Measurements from ENCODE around the gene FHOD3. TPM values are rescaled to one million over a fixed set of nuclear protein-coding genes. Genes with fewer than 3 reads are reported as not detected.

FHOD3 gene
- total RNA-seq, 1 donor from 2014 or later = 5.9 TPM

GRCh38 chr18:36436387-36436786 is 138.9 kb downstream of the FHOD3 start:
- no peak overlapping the region for H3K4me3 Mint-ChIP-seq (ENCODE audit: unreplicated experiment)
- H3K27ac Mint-ChIP-seq (ENCODE audit: unreplicated experiment) = no peak overlapping the region
- Histone ChIP-seq H3K27me3 (ENCODE audit: insufficient read depth, low read length) (no peaks in the 10 kb centered on the region), H3K9me3 (ENCODE audit: insufficient read depth, low read depth, low read length) (no peaks in the 10 kb centered on the region), H3K4me2 (ENCODE audit: low read length) (no peak overlapping the region), H2AFZ (ENCODE audit: low read depth, low read length) (no peak overlapping the region), H3K27ac (ENCODE audit: low read depth, low read length) (no peak overlapping the region), H3K36me3 (ENCODE audit: insufficient read depth, low read length) (no peaks in the 10 kb centered on the region), H3K9ac (ENCODE audit: low read length) (no peak overlapping the region), H3K79me2 (ENCODE audit: insufficient read depth, low read length) (peaks cover 4% of the 10 kb centered on the region), H3K4me1 (ENCODE audit: insufficient read depth, low read length) (peaks cover 18% of the 10 kb centered on the region), H4K20me1 (ENCODE audit: insufficient read depth, low read length) (no peaks in the 10 kb centered on the region), H3K4me3 (ENCODE audit: insufficient read depth, low read depth, low read length) (no peak overlapping the region)
- H3K27me3 Mint-ChIP-seq (ENCODE audit: low read depth, unreplicated experiment) = no peaks in the 10 kb centered on the region
- TF ChIP-seq EZH2 (IDR thresholded peaks at IDR 0.05; ENCODE audit: insufficient read depth, low read length) (no peak), CTCF (IDR thresholded peaks at IDR 0.05; ENCODE audit: insufficient read depth, low read depth, low read length) (no peak)
- no peaks in the 10 kb centered on the region for H3K9me3 Mint-ChIP-seq (ENCODE audit: unreplicated experiment)
- no peak for FAIRE-seq
- H3K36me3 Mint-ChIP-seq (ENCODE audit: low read depth, unreplicated experiment) = no peaks in the 10 kb centered on the region
- DNase-seq (ENCODE audit: low read depth) = no peak
- H3K4me1 Mint-ChIP-seq (ENCODE audit: low read depth, unreplicated experiment) = peaks cover 20% of the 10 kb centered on the region

- H3K9me3 ChIP-seq (ENCODE audit: insufficient read depth, low read depth, low read length) = no peaks in the 10 kb centered on the region
- H3K4me3 ChIP-seq (ENCODE audit: insufficient read depth, low read depth, low read length) = no peak overlapping the region
- Mint-ChIP-seq H3K4me1 (ENCODE audit: low read depth, unreplicated experiment) (peaks cover 35% of the 10 kb centered on the region), H3K27me3 (ENCODE audit: low read depth, unreplicated experiment) (no peaks in the 10 kb centered on the region), H3K9me3 (ENCODE audit: unreplicated experiment) (no peaks in the 10 kb centered on the region), H3K36me3 (ENCODE audit: low read depth, unreplicated experiment) (no peaks in the 10 kb centered on the region), H3K27ac (ENCODE audit: unreplicated experiment) (peak overlapping the region; percentile 83), H3K4me3 (ENCODE audit: unreplicated experiment) (no peak overlapping the region)
- no peaks in the 10 kb centered on the region for H3K36me3 ChIP-seq (ENCODE audit: insufficient read depth, low read length)
- H3K4me2 ChIP-seq (ENCODE audit: low read length) = peak overlapping the region; percentile 57
- no peak overlapping the region for H3K27ac ChIP-seq (ENCODE audit: low read depth, low read length)
- DNase-seq (ENCODE audit: low read depth) (peak; percentile 81), FAIRE-seq (peak; percentile 50)
- no peaks in the 10 kb centered on the region for H3K79me2 ChIP-seq (ENCODE audit: insufficient read depth, low read length)
- no peak overlapping the region for H3K9ac ChIP-seq (ENCODE audit: low read length)
- TF ChIP-seq CTCF (IDR thresholded peaks at IDR 0.05; ENCODE audit: insufficient read depth, low read depth, low read length) (no peak), EZH2 (IDR thresholded peaks at IDR 0.05; ENCODE audit: insufficient read depth, low read length) (no peak)
- no peaks in the 10 kb centered on the region for H3K27me3 ChIP-seq (ENCODE audit: insufficient read depth, low read length)
- H4K20me1 ChIP-seq (ENCODE audit: insufficient read depth, low read length) = no peaks in the 10 kb centered on the region
- H3K4me1 ChIP-seq (ENCODE audit: insufficient read depth, low read length) = peaks cover 28% of the 10 kb centered on the region
- no peak overlapping the region for H2AFZ ChIP-seq (ENCODE audit: low read depth, low read length)
Observed at GRCh38 chr18:36440614-36441013, 143.1 kb downstream of the FHOD3 start.

GRCh38 chr18:36441426-36442240 is 144.1 kb downstream of the FHOD3 start:
- no peak overlapping the region for H3K4me3 ChIP-seq (ENCODE audit: insufficient read depth, low read depth, low read length)
- Mint-ChIP-seq H3K9me3 (ENCODE audit: unreplicated experiment) (no peaks in the 10 kb centered on the region), H3K4me1 (ENCODE audit: low read depth, unreplicated experiment) (peaks cover 38% of the 10 kb centered on the region), H3K4me3 (ENCODE audit: unreplicated experiment) (peak overlapping the region; percentile 24), H3K27ac (ENCODE audit: unreplicated experiment) (peak overlapping the region; percentile 55), H3K36me3 (ENCODE audit: low read depth, unreplicated experiment) (no peaks in the 10 kb centered on the region), H3K27me3 (ENCODE audit: low read depth, unreplicated experiment) (no peaks in the 10 kb centered on the region)
- FAIRE-seq (peak; percentile 85), DNase-seq (ENCODE audit: low read depth) (peak; percentile 90)
- no peak overlapping the region for H2AFZ ChIP-seq (ENCODE audit: low read depth, low read length)
- peak overlapping the region; percentile 60 for H3K27ac ChIP-seq (ENCODE audit: low read depth, low read length)
- H3K36me3 ChIP-seq (ENCODE audit: insufficient read depth, low read length) = no peaks in the 10 kb centered on the region
- no peaks in the 10 kb centered on the region for H4K20me1 ChIP-seq (ENCODE audit: insufficient read depth, low read length)
- no peaks in the 10 kb centered on the region for H3K79me2 ChIP-seq (ENCODE audit: insufficient read depth, low read length)
- H3K4me1 ChIP-seq (ENCODE audit: insufficient read depth, low read length) = peaks cover 32% of the 10 kb centered on the region
- no peaks in the 10 kb centered on the region for H3K27me3 ChIP-seq (ENCODE audit: insufficient read depth, low read length)
- peak overlapping the region; percentile 57 for H3K4me2 ChIP-seq (ENCODE audit: low read length)
- H3K9me3 ChIP-seq (ENCODE audit: insufficient read depth, low read depth, low read length) = no peaks in the 10 kb centered on the region
- no peak for TF ChIP-seq CTCF (IDR thresholded peaks at IDR 0.05; ENCODE audit: insufficient read depth, low read depth, low read length)
- no peak for TF ChIP-seq EZH2 (IDR thresholded peaks at IDR 0.05; ENCODE audit: insufficient read depth, low read length)
- peak overlapping the region; percentile 42 for H3K9ac ChIP-seq (ENCODE audit: low read length)
